NCI-H1048 (cell line): ENCODE measurements around the gene TP73.

Experiments
- DNase-seq: peaks from one replicate; lab custom pipeline; 2025; lab: John Stamatoyannopoulos, UW

The TP73 gene

DNA sequence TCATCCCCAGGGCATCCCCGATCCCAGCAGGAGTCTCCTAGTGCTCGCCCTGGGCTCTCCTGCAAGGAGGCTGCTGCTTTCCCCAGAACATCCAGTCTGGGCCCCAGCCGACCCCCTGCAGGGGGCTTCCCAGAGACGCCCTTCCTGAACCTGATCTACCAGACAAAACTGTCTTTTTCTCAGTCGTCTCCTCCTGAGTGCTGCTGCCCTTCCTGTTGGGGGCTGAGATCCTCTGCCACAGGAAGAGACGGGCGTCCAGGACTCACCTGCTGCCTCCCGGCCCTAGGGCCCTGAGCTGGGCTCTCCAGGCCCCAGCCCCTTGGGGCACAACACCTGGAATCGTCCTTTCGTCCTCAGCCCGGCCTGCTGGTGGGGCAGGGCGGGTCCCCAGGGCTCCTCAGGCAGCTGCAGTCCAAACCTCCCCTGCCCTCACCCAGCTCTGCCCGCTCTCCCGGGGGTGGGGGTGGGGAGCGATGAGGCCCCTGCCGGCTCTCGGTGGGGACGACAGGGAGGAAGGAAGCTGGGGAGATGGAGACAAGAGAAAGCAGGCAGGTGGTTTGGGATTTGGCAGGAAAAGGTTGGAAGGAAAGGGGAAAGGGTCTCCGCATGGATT is 36.9 kb downstream of the TP73 start:
- no peak for DNase-seq

- no peak for DNase-seq
Measured at GRCh38 chr1:3690282-3691065, 38.2 kb downstream of the TP73 start.

GRCh38 chr1:3691421-3692204 is 39.3 kb downstream of the TP73 start:
- no peak for DNase-seq

DNA sequence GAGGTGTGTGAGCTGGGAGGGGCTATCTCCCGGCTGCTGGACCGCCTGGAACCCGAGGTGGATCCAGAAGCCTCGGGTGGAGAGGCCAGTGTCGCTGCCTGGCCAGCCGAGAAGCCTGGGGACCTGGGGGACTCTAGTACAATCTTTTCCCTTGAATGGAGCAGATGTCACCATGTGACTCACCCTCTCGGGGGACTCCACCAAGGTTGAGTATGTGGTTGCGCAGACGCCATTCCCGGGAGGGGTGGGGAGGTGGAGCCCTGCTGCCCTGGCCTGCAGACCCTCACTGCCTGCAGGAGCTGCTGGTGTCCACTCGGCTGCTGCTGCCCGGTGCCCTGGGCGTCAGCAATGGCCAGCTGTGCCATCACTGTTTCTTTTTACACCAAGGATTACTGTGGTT is 40.3 kb downstream of the TP73 start:
- DNase-seq: no peak

DNA sequence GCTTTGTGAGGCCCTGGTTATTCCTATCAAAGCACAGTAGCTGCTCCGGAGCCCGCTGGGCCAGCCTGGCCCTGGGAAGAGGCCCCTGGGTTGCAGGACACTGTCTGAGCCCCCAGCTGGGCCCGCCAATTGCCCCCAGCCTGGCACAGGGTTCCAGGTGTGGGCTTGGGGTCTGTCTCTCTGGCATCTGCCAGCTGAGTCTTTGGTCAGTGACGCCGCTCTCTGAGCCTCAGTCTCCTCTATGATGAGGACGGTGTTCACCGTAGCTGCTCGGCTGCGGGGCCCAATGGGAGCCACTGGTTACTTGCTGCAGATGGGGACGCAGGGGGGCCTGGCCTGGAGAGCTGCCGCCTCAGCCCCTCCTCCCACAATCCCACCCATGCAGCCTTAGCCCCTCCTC is 41.0 kb downstream of the TP73 start:
- DNase-seq: no peak

DNA sequence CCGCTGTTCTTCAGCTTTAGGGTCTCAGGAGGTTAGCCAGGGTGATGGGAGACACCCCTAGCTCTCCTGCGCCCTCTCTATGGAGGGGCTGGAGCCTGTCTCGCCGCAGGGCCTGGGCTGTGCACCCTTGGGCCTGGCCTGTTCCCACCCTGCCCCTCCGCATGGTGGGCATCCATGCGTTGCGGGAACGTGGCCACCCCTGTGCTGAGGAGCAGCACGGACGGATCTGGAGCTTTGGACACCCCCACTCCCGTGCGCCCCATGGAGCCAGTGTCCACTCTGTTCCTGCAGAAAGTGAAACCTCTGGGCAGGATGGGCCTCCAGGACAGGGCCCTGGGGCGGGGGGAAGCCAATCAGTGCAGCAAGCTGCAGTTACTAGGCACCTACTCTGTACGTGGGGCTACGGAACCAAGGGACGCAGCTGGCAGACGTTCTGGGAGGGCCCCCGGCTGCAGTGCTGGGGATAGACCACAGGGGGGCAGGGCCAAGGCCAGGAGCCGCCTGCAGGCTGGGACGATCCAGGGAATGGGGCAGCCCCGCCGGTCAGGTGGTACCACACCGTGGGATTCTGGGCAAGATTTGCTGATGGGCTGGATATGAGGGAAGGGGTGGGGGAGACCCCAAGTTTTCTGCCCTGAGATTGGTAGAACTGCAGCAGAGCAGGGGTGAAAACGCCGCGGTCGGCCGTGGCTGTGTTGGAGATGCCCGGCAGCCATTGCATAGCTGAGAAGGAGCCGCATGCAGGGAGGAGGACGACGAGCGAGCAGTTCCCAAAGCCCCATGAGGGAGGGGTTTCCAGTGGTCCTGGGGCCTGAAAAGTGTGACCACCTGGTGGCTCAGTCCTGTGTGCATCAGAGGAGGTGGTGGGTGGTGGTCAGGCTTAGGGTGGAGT is 43.3 kb downstream of the TP73 start:
- DNase-seq: no peak

- no peak for DNase-seq
Measured at GRCh38 chr1:3696689-3697088, 44.4 kb downstream of the TP73 start.

GRCh38 chr1:3697104-3697503 is 44.8 kb downstream of the TP73 start:
- no peak for DNase-seq

DNA sequence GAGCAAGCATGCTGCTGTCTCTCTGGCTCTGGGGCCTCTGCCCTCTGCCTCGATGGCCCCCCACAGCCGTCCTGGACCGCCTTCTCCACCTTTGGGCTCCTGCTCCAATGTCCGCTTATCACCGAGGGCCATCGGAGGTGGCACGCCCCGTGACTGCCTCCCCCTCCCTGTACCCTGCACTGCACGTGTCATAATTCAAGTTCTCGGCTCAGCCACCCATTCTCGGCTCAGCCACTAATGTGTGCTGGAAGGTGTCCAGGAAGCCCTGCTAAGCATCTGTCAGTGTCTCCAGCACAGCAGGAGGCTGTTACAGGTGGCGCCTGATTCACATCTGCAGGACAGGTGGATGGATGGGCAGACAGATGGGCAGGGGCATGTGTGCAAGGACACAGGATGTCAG is 45.5 kb downstream of the TP73 start:
- DNase-seq: no peak

DNA sequence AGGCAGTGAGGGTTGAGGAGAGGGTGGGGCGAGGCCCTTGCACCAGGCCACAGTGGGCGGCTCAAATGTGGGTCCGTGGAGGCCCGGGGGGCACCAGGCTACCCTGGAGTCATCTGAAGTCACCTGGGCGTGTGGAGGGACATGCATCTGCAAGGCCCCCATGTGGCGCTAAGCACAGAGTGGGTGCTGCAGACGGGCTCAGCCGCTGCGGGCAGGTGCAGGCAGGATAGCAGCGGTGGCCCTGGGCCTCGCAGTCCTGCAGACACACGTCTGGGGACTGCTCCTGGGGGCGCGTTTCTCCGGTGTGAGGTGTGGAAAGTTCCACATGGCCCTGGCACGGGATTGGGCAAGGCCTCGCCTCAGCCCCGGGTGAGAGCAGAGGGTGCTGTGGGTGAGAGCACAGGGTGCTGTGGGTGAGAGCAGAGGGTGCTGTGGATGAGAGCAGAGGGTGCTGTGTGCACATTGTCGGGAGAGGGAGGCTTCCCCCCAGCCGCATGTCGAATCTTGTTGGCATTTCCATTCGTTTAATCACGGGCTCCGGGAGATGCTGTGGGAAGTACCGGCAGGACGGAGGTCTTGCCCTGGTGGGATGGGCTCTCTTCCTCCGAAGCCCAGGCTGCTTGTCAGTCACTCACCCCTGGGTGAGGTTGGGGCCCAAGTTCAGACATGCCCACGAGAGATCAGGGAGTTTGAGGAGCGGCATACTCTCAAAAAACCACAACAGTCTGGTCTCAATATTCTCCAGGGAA is 46.5 kb downstream of the TP73 start:
- no peak for DNase-seq

DNA sequence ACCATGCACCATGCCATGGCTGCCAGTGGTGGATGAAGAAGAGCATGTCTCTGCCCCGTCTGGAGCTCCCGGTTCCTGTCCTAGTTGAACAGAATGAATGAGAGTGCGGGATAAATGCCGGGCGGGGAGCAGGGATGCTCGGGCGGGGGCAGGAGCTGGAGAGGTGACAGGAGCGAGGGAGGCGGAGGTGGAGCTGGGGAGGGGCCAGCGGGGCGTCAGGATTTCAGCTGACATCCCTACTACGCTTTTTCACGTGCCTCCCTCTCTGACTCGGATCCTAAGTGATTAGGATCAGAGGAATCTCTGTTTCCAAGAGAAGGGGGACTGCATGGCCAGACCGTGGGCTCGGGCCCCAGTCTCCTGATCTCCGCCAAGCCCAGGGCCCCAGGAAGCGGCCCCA is 47.3 kb downstream of the TP73 start:
- no peak for DNase-seq

DNA sequence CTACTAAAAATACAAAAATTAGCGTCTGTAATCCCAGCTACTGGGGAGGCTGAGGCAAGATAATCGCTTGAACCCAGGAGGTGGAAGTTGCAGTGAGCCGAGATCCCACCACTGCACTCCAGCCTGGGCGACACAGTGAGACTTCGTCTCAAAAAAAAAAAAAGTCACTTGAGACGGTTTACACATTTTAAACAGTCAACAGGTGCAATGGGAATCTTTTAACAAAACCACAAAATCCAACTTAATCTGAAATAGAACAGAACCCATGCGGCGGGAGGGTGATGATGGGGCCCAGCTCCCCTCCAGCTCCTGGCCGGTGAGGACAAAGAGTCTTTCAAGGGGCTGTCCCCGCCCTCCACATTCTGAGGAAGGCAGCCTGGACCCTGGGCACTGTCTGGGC is 48.3 kb downstream of the TP73 start:
- no peak for DNase-seq

- no peak for DNase-seq
Measured at GRCh38 chr1:3702528-3702927, 50.2 kb downstream of the TP73 start.

DNA sequence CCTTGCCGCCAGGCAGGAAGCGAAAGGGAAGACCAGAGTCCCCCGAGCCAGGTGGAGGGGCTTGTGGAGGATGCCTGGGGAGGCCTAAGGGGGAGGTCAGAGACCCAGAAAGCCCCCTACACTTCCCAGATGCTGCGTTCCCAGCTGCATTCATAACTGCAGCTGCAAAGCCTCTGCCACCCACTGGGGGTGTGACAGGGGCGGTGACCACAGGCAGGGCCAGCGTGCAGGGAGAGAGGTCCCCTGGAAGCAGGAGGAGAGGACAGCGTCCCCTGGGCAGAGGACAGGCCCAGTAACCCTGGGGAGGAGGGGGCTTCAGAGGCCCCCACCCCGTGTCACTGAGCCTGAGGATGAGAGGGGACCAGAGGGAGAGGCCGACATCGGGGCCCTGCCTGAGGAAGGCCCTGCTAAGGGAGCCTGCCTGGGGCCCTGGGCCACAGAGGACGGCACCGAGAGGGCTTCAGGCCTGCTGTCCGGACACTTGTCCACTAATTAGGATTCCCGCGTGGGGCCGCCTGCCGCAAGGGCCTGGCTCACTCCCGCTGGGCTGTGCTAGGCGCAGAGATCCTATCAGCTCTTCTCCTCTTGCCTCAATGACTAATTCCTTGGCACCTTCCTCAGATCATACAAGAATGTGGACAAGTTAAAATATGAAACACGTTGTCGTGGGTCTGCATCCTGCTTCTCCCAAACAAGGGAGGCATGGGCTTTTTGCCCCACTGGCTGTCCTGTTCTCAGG is 50.8 kb downstream of the TP73 start:
- no peak for DNase-seq

DNA sequence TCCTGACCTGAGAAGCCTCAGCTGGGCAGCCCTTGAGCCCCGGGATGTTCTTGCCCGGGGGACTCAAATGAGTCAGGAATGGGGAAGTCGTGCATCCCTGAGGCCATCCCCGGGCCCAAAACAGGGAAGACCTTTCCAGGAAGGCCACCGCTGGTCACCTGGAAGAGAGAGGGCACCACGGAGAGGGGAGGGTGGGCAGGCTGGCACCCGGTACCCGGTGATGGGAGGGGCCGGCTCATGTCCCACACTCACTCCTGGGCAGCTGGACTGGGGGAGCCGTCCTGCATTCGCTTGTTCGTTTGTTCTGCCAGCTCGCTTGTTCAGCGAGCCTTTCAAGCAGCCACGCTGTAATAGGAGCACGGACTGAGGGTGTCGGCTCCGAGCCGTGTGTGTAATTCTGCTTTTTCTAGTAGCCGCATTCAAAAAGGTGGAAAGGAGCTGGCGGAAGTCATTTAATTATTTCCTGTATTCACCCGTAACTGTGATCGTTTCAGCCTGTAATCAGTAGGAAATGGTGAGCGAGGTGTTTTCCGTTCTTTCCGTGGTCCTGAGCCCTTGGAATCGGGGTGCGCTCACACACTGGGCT is 51.6 kb downstream of the TP73 start:
- DNase-seq: no peak

- no peak for DNase-seq
Measured at GRCh38 chr1:3705341-3705950, 53.1 kb downstream of the TP73 start.

- DNase-seq: no peak
Measured at GRCh38 chr1:3706651-3707297, 54.5 kb downstream of the TP73 start.

DNA sequence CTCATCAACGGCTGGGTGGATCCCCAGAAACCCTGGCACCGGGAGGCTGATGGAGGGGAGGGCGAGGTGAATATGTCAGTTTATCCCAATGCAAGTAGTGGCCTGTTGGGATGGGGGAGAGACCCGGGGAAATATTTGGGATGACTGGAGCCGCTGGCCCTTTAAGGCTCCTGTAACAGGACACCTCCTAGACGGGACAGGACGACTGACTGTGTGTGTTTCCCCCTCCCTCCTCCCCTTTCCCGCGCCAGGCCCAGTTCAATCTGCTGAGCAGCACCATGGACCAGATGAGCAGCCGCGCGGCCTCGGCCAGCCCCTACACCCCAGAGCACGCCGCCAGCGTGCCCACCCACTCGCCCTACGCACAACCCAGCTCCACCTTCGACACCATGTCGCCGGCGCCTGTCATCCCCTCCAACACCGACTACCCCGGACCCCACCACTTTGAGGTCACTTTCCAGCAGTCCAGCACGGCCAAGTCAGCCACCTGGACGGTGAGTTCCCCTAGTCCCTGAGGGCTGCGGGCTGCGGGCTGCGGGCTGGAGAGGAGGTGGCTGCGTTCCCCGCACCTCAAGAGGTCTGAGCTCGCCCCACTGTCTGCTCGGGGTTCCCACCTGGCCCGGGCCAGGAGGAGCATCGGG is 55.1 kb downstream of the TP73 start:
- no peak for DNase-seq

DNA sequence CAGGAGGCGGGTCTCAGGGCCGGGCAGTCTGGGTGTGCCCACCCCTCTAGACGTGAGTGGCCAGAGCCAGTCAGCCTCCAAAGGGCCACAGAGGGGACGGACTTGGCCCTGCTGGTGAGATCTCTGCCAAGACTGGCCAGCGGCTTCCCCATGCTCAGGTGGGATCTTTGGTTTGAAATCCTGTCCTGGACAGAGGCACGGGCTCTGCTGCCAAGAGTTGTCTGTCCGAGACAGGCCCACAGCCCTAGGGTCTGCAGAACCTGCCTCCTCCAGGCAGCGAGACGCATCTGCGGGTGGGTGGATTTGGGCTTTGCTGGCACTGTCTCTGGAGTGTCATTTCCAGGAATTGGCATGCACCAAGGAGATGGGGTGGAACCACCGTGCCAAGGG is 55.6 kb downstream of the TP73 start:
- no peak for DNase-seq
